Erythroblast (primary cell): ENCODE measurements around the gene KCNQ5.

Experiments
- GATA1 ChIP-seq: IDR thresholded peaks from 2 replicates; pipeline ENCODE4 v1.6.1; 2011; ENCODE audit warnings: low read depth, mild to moderate bottlenecking, control low read depth, low read length, moderate library complexity
- POLR2A ChIP-seq: IDR thresholded peaks from 2 replicates; pipeline ENCODE4 v1.6.1; 2011; ENCODE audit warnings: mild to moderate bottlenecking, low read length

- TF ChIP-seq POLR2A (no peak), GATA1 (no peak)
Measured at GRCh38 chr6:72760114-72760793, 138.4 kb downstream of the KCNQ5 start.
